B cell (primary cell): Measurements from ENCODE around the gene FBXL16. TPM values are rescaled to one million over a fixed set of nuclear protein-coding genes. Genes with fewer than 3 reads are reported as not detected.

Source experiments
- ATAC-seq: fragments of 200-7000 bp; cut with Tn5 transposase; one replicate; pipeline ENCODE4 v1.10.0; 2021; ENCODE audit warnings: low read depth, mild to moderate bottlenecking, moderate number of reproducible peaks, moderate library complexity
- CTCF ChIA-PET: fragments of 350-600 bp; sonication (Branson Sonifier 250); formaldehyde crosslinking; loops from one replicate; lab custom pipeline; 2021; ENCODE audit warnings: antibody characterized with exemption, inconsistent platforms; lab: Charles Lee
- POLR2A ChIA-PET: fragments of 350-600 bp; sonication (Branson Sonifier 250); formaldehyde crosslinking; loops from one replicate; lab custom pipeline; 2021; ENCODE audit warnings: antibody characterized with exemption; lab: Charles Lee
- DNase-seq: peaks from one replicate; pipeline ENCODE4 v3.0.0; 2013
- H2AFZ ChIP-seq: 2 replicates; pipeline ENCODE4 v1.6.1; 2012; ENCODE audit warnings: mild to moderate bottlenecking, low read depth, low read length; ENCODE audit not compliant: insufficient read depth, poor library complexity, severe bottlenecking
- H3K27ac ChIP-seq, 2 donors: 1 replicate in 1 of 2; 2 replicates in 1 of 2; pipeline ENCODE4 v1.5.1; 2012 to 2013; ENCODE audit warnings: low read length in 2 of 2, mild to moderate bottlenecking in 2 of 2, moderate library complexity in 1 of 2
- H3K27me3 ChIP-seq, 4 experiments: fragments of 200-600 bp in 1 of 4; sonication (generic) in 1 of 4; replicated peaks in 1 of 4; 1 replicate in 2 of 4; 2 replicates in 2 of 4; pipeline versions ENCODE4 v1.6.1 to v1.7.0; 2013 to 2016; ENCODE audit warnings: low read length in 3 of 4, mild to moderate bottlenecking in 2 of 4, mixed read lengths in 1 of 4, moderate library complexity in 1 of 4; ENCODE audit not compliant: insufficient read depth in 4 of 4, control insufficient read depth in 3 of 4; ENCODE audit errors: control extremely low read depth in 1 of 4
- H3K36me3 ChIP-seq, 2 experiments: replicated peaks in 1 of 2; 1 replicate in 1 of 2; 2 replicates in 1 of 2; pipeline versions ENCODE4 v1.6.1 to v1.7.1; 2013; ENCODE audit warnings: low read length in 1 of 2; ENCODE audit not compliant: insufficient read depth in 2 of 2, control insufficient read depth in 1 of 2; ENCODE audit errors: control extremely low read depth in 1 of 2, extremely low read depth in 1 of 2
- H3K4me1 ChIP-seq, 2 donors: fragments of 200-600 bp in 1 of 2; sonication (generic) in 1 of 2; 1 replicate in 1 of 2; 2 replicates in 1 of 2; pipeline versions ENCODE4 v1.5.1 to v1.6.1; 2013 to 2017; ENCODE audit warnings: low read length in 2 of 2; ENCODE audit not compliant: control insufficient read depth in 2 of 2, insufficient read depth in 2 of 2
- H3K4me2 ChIP-seq: replicated peaks from 2 replicates; pipeline ENCODE3; 2012; ENCODE audit warnings: mild to moderate bottlenecking, low read depth, low read length; ENCODE audit not compliant: poor library complexity, severe bottlenecking
- H3K4me3 ChIP-seq, 5 experiments: fragments of 200-600 bp in 1 of 5; sonication (generic) in 1 of 5; 1 replicate in 3 of 5; 2 replicates in 2 of 5; pipeline versions ENCODE4 v1.5.1 to v1.7.0; 2011 to 2016; ENCODE audit warnings: low read length in 4 of 5, mild to moderate bottlenecking in 4 of 5, low read depth in 2 of 5, control low read depth in 1 of 5, moderate library complexity in 1 of 5; ENCODE audit not compliant: insufficient read depth in 1 of 5; ENCODE audit errors: control extremely low read depth in 1 of 5, extremely low read depth in 1 of 5
- H3K79me2 ChIP-seq: fragments of 200-600 bp; sonication (generic); one replicate; pipeline ENCODE4 v1.6.0; 2016; ENCODE audit warnings: low read length; ENCODE audit not compliant: control insufficient read depth, insufficient read depth
- H3K9ac ChIP-seq: fragments of 200-600 bp; sonication (generic); 2 replicates; pipeline ENCODE4 v1.6.1; 2017; ENCODE audit warnings: mild to moderate bottlenecking, low read length, moderate library complexity
- H3K9me3 ChIP-seq, 3 donors: one replicate each; pipeline versions ENCODE4 v1.6.1 to v1.7.1; 2013; ENCODE audit warnings: low read length in 2 of 3; ENCODE audit not compliant: control insufficient read depth in 2 of 3, insufficient read depth in 1 of 3; ENCODE audit errors: control extremely low read depth in 1 of 3
- H4K20me1 ChIP-seq: 2 replicates; pipeline ENCODE4 v1.6.0; 2012; ENCODE audit warnings: mild to moderate bottlenecking, low read length; ENCODE audit not compliant: insufficient read depth, control insufficient read depth, poor library complexity, severe bottlenecking
- H3K27ac Mint-ChIP-seq: one replicate; pipeline ENCODE4 v1.8.0; 2021; ENCODE audit warnings: mixed read lengths
- H3K27me3 Mint-ChIP-seq: one replicate; pipeline ENCODE4 v1.8.0; 2021; ENCODE audit warnings: mixed read lengths
- H3K4me1 Mint-ChIP-seq: one replicate; pipeline ENCODE4 v1.8.0; 2021; ENCODE audit warnings: mixed read lengths
- H3K4me3 Mint-ChIP-seq: one replicate; pipeline ENCODE4 v1.8.0; 2021; ENCODE audit warnings: mixed read lengths
- H3K9me3 Mint-ChIP-seq: one replicate; pipeline ENCODE4 v1.8.0; 2022; ENCODE audit warnings: mixed read lengths; ENCODE audit not compliant: insufficient read depth
- CTCF ChIP-seq: fragments of 200-600 bp; IDR thresholded peaks from one replicate; pipeline ENCODE4 v1.8.0; 2022; ENCODE audit warnings: antibody characterized with exemption, mild to moderate bottlenecking
- EZH2 ChIP-seq: IDR thresholded peaks from 2 replicates; pipeline ENCODE4 v1.6.1; 2012; ENCODE audit warnings: borderline replicate concordance, low read depth, mild to moderate bottlenecking, moderate library complexity, low read length; ENCODE audit not compliant: insufficient read depth, poor library complexity, severe bottlenecking
- WGBS: methylation state at CpG from one replicate; pipeline ENCODE4 v1.1.5; 2013; ENCODE audit warnings: missing lambda C conversion rate; ENCODE audit not compliant: insufficient coverage; 5-methylcytosine and 5-hydroxymethylcytosine counted together
- intact Hi-C: fragments of 100-400 bp; cut with micrococcal nuclease; formaldehyde crosslinking; loops from one replicate; pipeline ENCODE4 v1.10.0; 2022
- polyA plus RNA-seq: library from polyadenylated mRNA; depleted of rRNA; stranded (reverse); fragments of >200 nt; gene quantifications from 2 replicates; pipeline ENCODE4 v1.2.3, GENCODE V29; 2012
- total RNA-seq, 2 donors: library from RNA; stranded (reverse); fragments of 120-200 nt in 1 of 2; gene quantifications; 1 replicate in 1 of 2; 2 replicates in 1 of 2; pipeline versions ENCODE4 v1.2.3 to v1.2.4, GENCODE V29; 2013 to 2022

FBXL16 gene
- total and polyA plus RNA-seq, 2 donors (not counting 1 experiment from before 2014, with no cell fraction given) = 2.2 to 5.8 TPM

DNA sequence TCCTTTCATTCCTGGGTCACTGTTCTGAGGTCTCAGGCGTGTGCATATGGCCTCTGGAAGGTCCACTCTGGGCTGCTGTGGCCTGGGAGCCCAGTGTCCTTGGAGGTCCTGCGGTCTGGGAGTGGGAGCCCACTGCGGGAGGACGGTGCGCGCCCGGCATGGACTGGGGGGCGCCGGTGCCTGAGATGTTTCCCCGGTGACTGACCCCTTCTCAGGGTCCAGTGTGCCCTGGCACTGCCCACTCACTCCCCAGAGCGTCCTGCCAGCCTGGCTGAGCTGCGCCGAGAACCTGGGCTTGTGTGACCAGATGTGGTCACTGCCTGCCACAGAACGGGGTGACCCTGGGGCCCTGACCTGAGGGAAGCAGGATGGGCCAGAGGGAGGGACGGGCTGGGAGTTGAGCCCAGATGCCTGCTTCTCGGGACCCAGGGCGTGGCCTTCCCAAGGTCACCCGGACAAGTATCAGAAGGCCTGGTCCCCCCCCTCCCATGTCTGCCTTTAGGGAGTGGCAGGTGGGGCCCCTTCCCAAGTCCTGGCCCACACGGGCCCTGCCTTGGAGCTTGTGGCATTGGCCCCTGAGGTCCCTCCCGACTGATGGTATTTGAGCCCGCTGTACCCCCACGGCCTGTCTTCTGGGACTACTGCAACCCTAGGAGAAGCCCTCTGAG is 31.3 kb downstream of the FBXL16 start:
- ChIA-PET POLR2A (no interaction called here), CTCF (no interaction called here)
- intact Hi-C loops = no loop called here
- H3K4me1 ChIP-seq = peaks cover 10 to 31% of the 10 kb centered on the region in 2 donors
- no peak overlapping the region for H3K4me2 ChIP-seq
- ATAC-seq (no peak), DNase-seq (no peak)
- H4K20me1 ChIP-seq = peaks cover 22% of the 10 kb centered on the region
- H3K27ac Mint-ChIP-seq = no peak overlapping the region
- peaks cover 20% of the 10 kb centered on the region for H3K4me1 Mint-ChIP-seq
- TF ChIP-seq EZH2 (no peak), CTCF (no peak)
- H3K27me3 Mint-ChIP-seq = peaks cover 6% of the 10 kb centered on the region
- H3K36me3 ChIP-seq = peaks cover 0 to 31% of the 10 kb centered on the region in 2 experiments
- 95% methylated on average over 20 of the region's 22 CpGs for WGBS
- no peaks in the 10 kb centered on the region for H3K79me2 ChIP-seq
- no peak overlapping the region for H2AFZ ChIP-seq
- H3K4me3 ChIP-seq = no peak overlapping the region
- H3K27me3 ChIP-seq = peaks cover 0 to 25% (median 11%) of the 10 kb centered on the region in 4 experiments
- no peak overlapping the region for H3K9ac ChIP-seq
- H3K9me3 ChIP-seq = peaks cover 0 to 7% (median 0%) of the 10 kb centered on the region in 3 donors
- H3K9me3 Mint-ChIP-seq = no peaks in the 10 kb centered on the region
- no peak overlapping the region for H3K4me3 Mint-ChIP-seq
- no peak overlapping the region for H3K27ac ChIP-seq

DNA sequence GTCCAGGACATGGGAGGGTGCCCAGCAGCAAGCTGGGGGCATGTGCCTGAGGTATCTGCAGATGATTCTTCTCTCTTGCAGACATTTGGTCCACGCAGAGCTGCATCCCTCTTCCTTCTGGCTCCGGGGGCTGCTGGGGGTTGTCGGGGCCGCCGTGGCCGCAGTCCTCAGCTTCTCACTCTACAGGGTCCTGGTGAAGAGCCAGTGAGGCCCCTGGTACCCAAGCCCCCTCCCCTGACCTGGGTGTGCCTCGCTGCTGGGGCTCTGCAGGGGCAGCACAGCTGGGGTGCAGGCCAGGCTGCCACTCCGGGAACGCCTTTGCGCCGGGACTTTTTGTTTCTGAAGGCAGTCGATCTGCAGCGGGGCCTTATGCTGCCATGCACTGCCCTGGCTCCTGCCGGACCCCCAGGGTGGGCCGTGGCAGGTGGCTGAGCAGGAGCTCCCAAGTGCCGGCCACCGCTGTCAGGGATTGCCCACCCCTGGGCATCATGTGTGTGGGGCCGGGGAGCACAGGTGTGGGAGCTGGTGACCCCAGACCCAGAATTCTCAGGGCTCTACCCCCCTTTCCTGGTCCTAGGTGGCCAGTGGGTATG is 32.1 kb downstream of the FBXL16 start:
- no peak for DNase-seq
- H3K4me3 ChIP-seq = no peak overlapping the region
- ChIA-PET POLR2A (no interaction called here), CTCF (interaction anchor here (1.2 kb wide), 1 partner anchor 12 kb away, joined by 3 read pairs; no protein-coding TSS in a partner anchor)
- Mint-ChIP-seq H3K27me3 (peaks cover 6% of the 10 kb centered on the region), H3K4me3 (no peak overlapping the region), H3K27ac (no peak overlapping the region), H3K9me3 (no peaks in the 10 kb centered on the region), H3K4me1 (peaks cover 19% of the 10 kb centered on the region)
- H2AFZ ChIP-seq = no peak overlapping the region
- peaks cover 3% of the 10 kb centered on the region for H3K79me2 ChIP-seq
- intact Hi-C loops = no loop called here
- H3K9ac ChIP-seq = no peak overlapping the region
- peaks cover 0 to 31% of the 10 kb centered on the region in 2 experiments for H3K36me3 ChIP-seq
- WGBS = 95% methylated on average over 17 of the region's 18 CpGs
- peaks cover 0 to 25% (median 11%) of the 10 kb centered on the region in 4 experiments for H3K27me3 ChIP-seq
- H3K27ac ChIP-seq = no peak overlapping the region
- peaks cover 30% of the 10 kb centered on the region for H4K20me1 ChIP-seq
- peaks cover 0 to 7% (median 0%) of the 10 kb centered on the region in 3 donors for H3K9me3 ChIP-seq
- no peak for ATAC-seq
- no peak overlapping the region for H3K4me2 ChIP-seq
- peaks cover 14 to 31% of the 10 kb centered on the region in 2 donors for H3K4me1 ChIP-seq
- no peak for TF ChIP-seq CTCF
- no peak for TF ChIP-seq EZH2
